Testis (tissue), 2 donors: Measurements from ENCODE around the gene SGPL1.

Experiments used
- POLR2A ChIP-seq: fragments of 450-650 bp; IDR thresholded peaks from one replicate; pipeline ENCODE4 v1.6.1; 2017; ENCODE audit warnings: antibody characterized with exemption, mild to moderate bottlenecking, moderate library complexity
- TF ChIP-seq, protein P1 (sequence below), 3 experiments: fragments of 450-650 bp in 2 of 3; fragments of 200-600 bp in 1 of 3; sonication (generic) in 1 of 3; IDR thresholded peaks; one replicate each; pipeline ENCODE4 v1.5.1; 2016 to 2019; ENCODE audit warnings: antibody characterized with exemption in 3 of 3, mild to moderate bottlenecking in 2 of 3, moderate library complexity in 1 of 3

DNA sequence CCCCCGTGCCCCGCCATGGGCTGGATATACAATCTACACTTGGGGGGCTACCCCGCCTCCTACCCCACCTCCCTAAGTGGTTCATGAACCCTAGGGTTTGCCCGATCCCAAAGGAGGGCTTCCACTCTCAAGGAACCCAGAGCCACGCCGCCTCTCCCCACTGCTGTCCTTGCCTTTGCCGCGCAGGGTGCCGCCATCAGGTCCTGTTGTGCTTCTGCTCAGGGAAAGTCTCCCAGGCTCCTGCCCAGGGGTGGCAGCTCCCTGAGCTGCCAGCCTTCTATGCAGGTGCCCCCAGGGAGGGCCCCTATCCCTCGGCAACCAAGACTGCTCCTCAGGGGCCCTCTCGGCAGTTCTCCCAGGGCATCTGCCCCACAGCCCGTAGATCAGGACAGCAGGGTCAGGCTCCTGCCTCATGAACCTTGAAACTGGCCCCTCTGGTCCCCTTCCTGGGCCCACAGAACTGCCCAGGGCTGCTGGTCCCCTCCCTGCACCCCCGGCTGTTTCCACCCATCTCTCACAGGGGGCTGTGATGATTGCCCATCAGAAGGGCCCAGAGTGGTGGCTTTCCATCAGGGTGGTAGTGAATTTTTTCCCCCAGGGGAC is 85.6 kb downstream of the SGPL1 start:
- TF ChIP-seq POLR2A = no peak
- TF ChIP-seq, protein P1, sequence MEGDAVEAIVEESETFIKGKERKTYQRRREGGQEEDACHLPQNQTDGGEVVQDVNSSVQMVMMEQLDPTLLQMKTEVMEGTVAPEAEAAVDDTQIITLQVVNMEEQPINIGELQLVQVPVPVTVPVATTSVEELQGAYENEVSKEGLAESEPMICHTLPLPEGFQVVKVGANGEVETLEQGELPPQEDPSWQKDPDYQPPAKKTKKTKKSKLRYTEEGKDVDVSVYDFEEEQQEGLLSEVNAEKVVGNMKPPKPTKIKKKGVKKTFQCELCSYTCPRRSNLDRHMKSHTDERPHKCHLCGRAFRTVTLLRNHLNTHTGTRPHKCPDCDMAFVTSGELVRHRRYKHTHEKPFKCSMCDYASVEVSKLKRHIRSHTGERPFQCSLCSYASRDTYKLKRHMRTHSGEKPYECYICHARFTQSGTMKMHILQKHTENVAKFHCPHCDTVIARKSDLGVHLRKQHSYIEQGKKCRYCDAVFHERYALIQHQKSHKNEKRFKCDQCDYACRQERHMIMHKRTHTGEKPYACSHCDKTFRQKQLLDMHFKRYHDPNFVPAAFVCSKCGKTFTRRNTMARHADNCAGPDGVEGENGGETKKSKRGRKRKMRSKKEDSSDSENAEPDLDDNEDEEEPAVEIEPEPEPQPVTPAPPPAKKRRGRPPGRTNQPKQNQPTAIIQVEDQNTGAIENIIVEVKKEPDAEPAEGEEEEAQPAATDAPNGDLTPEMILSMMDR (IDR thresholded peaks at IDR 0.05) = no peak
